Progenitor cell of endocrine pancreas (in vitro differentiated cells): ENCODE results near the gene ADAP2. TPM values are rescaled to one million over a fixed set of nuclear protein-coding genes. Genes with fewer than 3 reads are reported as not detected.
"Not testable (repeated sequence)": the region's sequence is repeated elsewhere in the genome, so short reads cannot be mapped to it uniquely, and the experiment has no call there.

Source experiments
- DNase-seq: peaks from one replicate; pipeline ENCODE4 v3.0.0; 2021; ENCODE audit warnings: low spot score; ENCODE audit not compliant: unreplicated experiment
- H3K27ac Mint-ChIP-seq: 2 replicates; pipeline ENCODE4 v1.8.0; 2021; ENCODE audit warnings: mild to moderate bottlenecking, moderate library complexity, mixed read lengths
- H3K27me3 Mint-ChIP-seq: 2 replicates; pipeline ENCODE4 v1.8.0; 2021; ENCODE audit warnings: mixed read lengths
- H3K36me3 Mint-ChIP-seq: 2 replicates; pipeline ENCODE4 v1.8.0; 2022; ENCODE audit warnings: mixed read lengths; ENCODE audit not compliant: insufficient read depth
- H3K4me1 Mint-ChIP-seq: 2 replicates; pipeline ENCODE4 v1.8.0; 2021; ENCODE audit warnings: low read depth, mixed read lengths
- H3K4me3 Mint-ChIP-seq: 2 replicates; pipeline ENCODE4 v1.8.0; 2021; ENCODE audit warnings: low read depth, mild to moderate bottlenecking, moderate library complexity, mixed read lengths
- H3K9me3 Mint-ChIP-seq: 2 replicates; pipeline ENCODE4 v1.8.0; 2021; ENCODE audit warnings: low read depth, mixed read lengths
- CTCF ChIP-seq: fragments of 200-600 bp; sonication (generic); IDR thresholded peaks from one replicate; pipeline ENCODE4 v1.5.0; 2021; ENCODE audit warnings: antibody characterized with exemption, mild to moderate bottlenecking; ENCODE audit not compliant: unreplicated experiment
- total RNA-seq: library from RNA; stranded (reverse); gene quantifications from 2 replicates; pipeline ENCODE4 v1.2.1, GENCODE V29; 2021

ADAP2 gene
- total RNA-seq, 1 donor from 2014 or later = 1.2 TPM

GRCh38 chr17:30926516-30926915 lies 4.8 kb downstream of the ADAP2 start:
- no peak for TF ChIP-seq CTCF
- peaks cover 42% of the 10 kb centered on the region for H3K27me3 Mint-ChIP-seq
- no peaks in the 10 kb centered on the region for H3K9me3 Mint-ChIP-seq
- H3K4me1 Mint-ChIP-seq = peaks cover 4% of the 10 kb centered on the region
- H3K4me3 Mint-ChIP-seq = no peak overlapping the region
- H3K36me3 Mint-ChIP-seq = no peaks in the 10 kb centered on the region
- no peak for DNase-seq
- H3K27ac Mint-ChIP-seq = no peak overlapping the region

GRCh38 chr17:30927756-30928155 lies 6.0 kb downstream of the ADAP2 start:
- DNase-seq = no peak
- no peak for TF ChIP-seq CTCF
- no peak overlapping the region for H3K4me3 Mint-ChIP-seq
- H3K27ac Mint-ChIP-seq = no peak overlapping the region
- H3K4me1 Mint-ChIP-seq = peaks cover 2% of the 10 kb centered on the region
- H3K27me3 Mint-ChIP-seq = peaks cover 36% of the 10 kb centered on the region
- H3K36me3 Mint-ChIP-seq = no peaks in the 10 kb centered on the region
- no peaks in the 10 kb centered on the region for H3K9me3 Mint-ChIP-seq

GRCh38 chr17:30928584-30928983 lies 6.8 kb downstream of the ADAP2 start:
- no peak for DNase-seq
- Mint-ChIP-seq H3K4me1 (no peaks in the 10 kb centered on the region), H3K27ac (no peak overlapping the region), H3K27me3 (peaks cover 33% of the 10 kb centered on the region), H3K36me3 (no peaks in the 10 kb centered on the region), H3K9me3 (no peaks in the 10 kb centered on the region), H3K4me3 (no peak overlapping the region)
- no peak for TF ChIP-seq CTCF

DNA sequence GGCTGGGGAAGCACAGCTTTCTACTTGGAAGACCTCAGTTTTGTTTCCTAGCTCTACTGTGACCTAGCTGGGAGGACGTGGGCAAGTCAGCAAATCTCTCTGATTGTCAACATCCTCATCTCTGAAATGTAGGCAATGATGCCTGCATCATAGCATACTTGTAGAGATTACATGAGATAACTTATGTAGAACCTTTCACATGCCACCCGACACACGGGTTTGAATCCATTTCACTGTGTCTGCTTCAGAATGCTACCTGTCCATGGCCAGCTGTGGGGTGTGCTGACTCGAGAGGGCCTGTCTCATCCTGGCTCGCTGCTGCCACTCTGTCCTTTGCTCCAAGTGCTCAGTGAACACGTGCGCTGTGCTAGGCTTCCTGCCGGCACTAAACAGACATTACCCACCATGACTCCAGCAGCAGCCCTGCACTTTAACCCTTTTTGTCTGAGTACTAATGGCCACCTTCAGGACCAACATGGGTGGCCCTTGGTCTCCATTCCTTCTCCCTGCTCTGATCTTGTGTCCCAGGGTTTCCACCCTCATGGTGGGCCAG lies 7.4 kb downstream of the ADAP2 start:
- H3K9me3 Mint-ChIP-seq = no peaks in the 10 kb centered on the region
- peaks cover 30% of the 10 kb centered on the region for H3K27me3 Mint-ChIP-seq
- H3K36me3 Mint-ChIP-seq = no peaks in the 10 kb centered on the region
- H3K27ac Mint-ChIP-seq = no peak overlapping the region
- TF ChIP-seq CTCF = no peak
- H3K4me1 Mint-ChIP-seq = no peaks in the 10 kb centered on the region
- no peak for DNase-seq
- H3K4me3 Mint-ChIP-seq = no peak overlapping the region

- not testable (repeated sequence) for DNase-seq, H3K9me3 Mint-ChIP-seq, H3K36me3 Mint-ChIP-seq, H3K4me1 Mint-ChIP-seq, H3K27ac Mint-ChIP-seq, H3K4me3 Mint-ChIP-seq
- peaks cover 25% of the 10 kb centered on the region for H3K27me3 Mint-ChIP-seq
Measured at GRCh38 chr17:30929861-30930260, 8.1 kb downstream of the ADAP2 start.

- no peak overlapping the region for H3K27ac Mint-ChIP-seq
- H3K4me3 Mint-ChIP-seq = no peak overlapping the region
- H3K27me3 Mint-ChIP-seq = peaks cover 27% of the 10 kb centered on the region
- no peaks in the 10 kb centered on the region for H3K9me3 Mint-ChIP-seq
- DNase-seq = no peak
- TF ChIP-seq CTCF = no peak
- H3K4me1 Mint-ChIP-seq = no peaks in the 10 kb centered on the region
- no peaks in the 10 kb centered on the region for H3K36me3 Mint-ChIP-seq
Measured at GRCh38 chr17:30930495-30930894, 8.8 kb downstream of the ADAP2 start.

GRCh38 chr17:30931582-30931981 lies 9.8 kb downstream of the ADAP2 start:
- not testable (repeated sequence) for H3K27ac Mint-ChIP-seq, H3K9me3 Mint-ChIP-seq, H3K4me3 Mint-ChIP-seq

More at GRCh38 chr17:30931582-30931981, 9.8 kb downstream of the ADAP2 start:
- H3K27me3 Mint-ChIP-seq = peaks cover 19% of the 10 kb centered on the region
- H3K4me1 Mint-ChIP-seq, H3K36me3 Mint-ChIP-seq, DNase-seq: not testable (repeated sequence)
